Endothelial cell of umbilical vein (primary cell): ENCODE data around the gene LPCAT3. TPM values are rescaled to one million over a fixed set of nuclear protein-coding genes. Genes with fewer than 3 reads are reported as not detected.

Source experiments
- BruUV-seq: library from RNA; stranded (reverse); fragments of 400-500 nt; replicated peaks from 2 replicates; lab custom pipeline; 2021; lab: Mats Ljungman, UMichigan
- CTCF ChIA-PET: fragments of 300-600, 350-600 bp; sonication (Branson Sonifier 250); formaldehyde crosslinking; loops from one replicate; lab custom pipeline; 2021; ENCODE audit warnings: antibody characterized with exemption, inconsistent platforms; lab: Charles Lee
- POLR2A ChIA-PET: fragments of 300-600, 350-600 bp; sonication (Branson Sonifier 250); formaldehyde crosslinking; loops from one replicate; lab custom pipeline; 2021; ENCODE audit warnings: antibody characterized with exemption, inconsistent platforms; lab: Charles Lee
- DNase-seq: peaks from one replicate; pipeline ENCODE4 v3.0.0-alpha.2; 2011; ENCODE audit warnings: low read depth, low spot score
- FAIRE-seq: peaks from 2 replicates; lab custom pipeline; 2011; peaks lifted over from hg19 to GRCh38; lab: Jason Lieb, UNC
- H2AFZ ChIP-seq: 2 replicates; pipeline ENCODE4 v1.6.0; 2012; ENCODE audit warnings: low read depth, low read length, control low read depth, inconsistent platforms
- H3K27ac ChIP-seq: 2 replicates; pipeline ENCODE4 v1.5.1; 2011; ENCODE audit warnings: low read depth, mild to moderate bottlenecking, control low read depth, low read length, moderate library complexity; ENCODE audit not compliant: insufficient read depth
- H3K27me3 ChIP-seq, 2 experiments: 2 replicates each; pipeline versions ENCODE4 v1.6.0 to v1.6.1; 2011; ENCODE audit warnings: low read length in 2 of 2, mixed read lengths in 1 of 2; ENCODE audit not compliant: control insufficient read depth in 2 of 2, insufficient read depth in 2 of 2
- H3K36me3 ChIP-seq, 2 experiments: 2 replicates in 1 of 2; 3 replicates in 1 of 2; pipeline ENCODE4 v1.5.1; 2011; ENCODE audit warnings: low read length in 2 of 2, mild to moderate bottlenecking in 1 of 2, moderate library complexity in 1 of 2; ENCODE audit not compliant: control insufficient read depth in 2 of 2, insufficient read depth in 2 of 2; ENCODE audit errors: extremely low read depth in 1 of 2
- H3K4me1 ChIP-seq: 3 replicates; pipeline ENCODE4 v1.5.1; 2011; ENCODE audit warnings: mild to moderate bottlenecking, low read length; ENCODE audit not compliant: control insufficient read depth, insufficient read depth; ENCODE audit errors: extremely low read depth
- H3K4me2 ChIP-seq: 2 replicates; pipeline ENCODE4 v1.6.1; 2011; ENCODE audit warnings: low read length, control low read depth, mixed read lengths; ENCODE audit not compliant: insufficient read depth
- H3K4me3 ChIP-seq, 3 experiments: fragments of 200-600 bp in 1 of 3; sonication (generic), shearing (Covaris generic) in 1 of 3; replicated peaks in 1 of 3; 2 replicates each; pipeline ENCODE4 v1.5.1; 2011 to 2016; ENCODE audit warnings: control low read depth in 3 of 3, low read length in 3 of 3, mild to moderate bottlenecking in 2 of 3, inconsistent platforms in 1 of 3, low read depth in 1 of 3, moderate library complexity in 1 of 3; ENCODE audit not compliant: insufficient read depth in 1 of 3
- H3K79me2 ChIP-seq: 2 replicates; pipeline ENCODE4 v1.6.0; 2012; ENCODE audit warnings: low read length, inconsistent platforms; ENCODE audit not compliant: control insufficient read depth, insufficient read depth
- H3K9ac ChIP-seq: replicated peaks from 2 replicates; pipeline ENCODE3; 2011; ENCODE audit warnings: low read length, control low read depth; ENCODE audit not compliant: insufficient read depth; ENCODE audit errors: extremely low read depth
- H3K9me1 ChIP-seq: replicated peaks from 3 replicates; pipeline ENCODE4 v1.6.0; 2011; ENCODE audit warnings: mild to moderate bottlenecking, low read length; ENCODE audit not compliant: control insufficient read depth, insufficient read depth; ENCODE audit errors: extremely low read depth
- H3K9me3 ChIP-seq: replicated peaks from 2 replicates; pipeline ENCODE4 v1.5.1; 2012; ENCODE audit warnings: low read length, inconsistent platforms; ENCODE audit not compliant: control insufficient read depth, insufficient read depth
- H4K20me1 ChIP-seq: replicated peaks from 2 replicates; pipeline ENCODE3; 2011; ENCODE audit warnings: mild to moderate bottlenecking, low read length; ENCODE audit not compliant: control insufficient read depth, insufficient read depth; ENCODE audit errors: extremely low read depth
- EZH2 ChIP-seq: IDR thresholded peaks from 2 replicates; pipeline ENCODE4 v1.6.1; 2012; ENCODE audit warnings: borderline replicate concordance, low read depth, mild to moderate bottlenecking, moderate library complexity, low read length, inconsistent platforms; ENCODE audit not compliant: severe bottlenecking
- FOS ChIP-seq: IDR thresholded peaks from 2 replicates; pipeline ENCODE4 v1.6.1; 2011; ENCODE audit warnings: mild to moderate bottlenecking, low read length, moderate library complexity, borderline replicate concordance; ENCODE audit not compliant: insufficient read depth
- GATA2 ChIP-seq: IDR thresholded peaks from 2 replicates; pipeline ENCODE4 v1.7.0; 2011; ENCODE audit warnings: low read depth, mild to moderate bottlenecking, moderate library complexity, mixed read lengths, low read length; ENCODE audit not compliant: insufficient read length, insufficient read depth
- JUN ChIP-seq: IDR thresholded peaks from 2 replicates; pipeline ENCODE4 v1.6.1; 2011; ENCODE audit warnings: borderline replicate concordance, low read depth; ENCODE audit not compliant: insufficient read length, insufficient read depth
- MAX ChIP-seq: IDR thresholded peaks from 2 replicates; pipeline ENCODE4 v1.6.1; 2011; ENCODE audit not compliant: insufficient read depth, insufficient read length
- MYC ChIP-seq: IDR thresholded peaks from one replicate; pipeline ENCODE4 v1.6.1; 2011; ENCODE audit warnings: mild to moderate bottlenecking, low read depth, low read length
- POLR2A ChIP-seq: IDR thresholded peaks from 2 replicates; pipeline ENCODE4 v1.6.1; 2012; ENCODE audit warnings: low read depth, mild to moderate bottlenecking, control low read depth, low read length
- POLR2AphosphoS5 ChIP-seq: IDR thresholded peaks from 2 replicates; pipeline ENCODE4 v1.6.1; 2012; ENCODE audit warnings: low read depth, mild to moderate bottlenecking, control low read depth, low read length, moderate library complexity; ENCODE audit not compliant: insufficient read depth
- dilution Hi-C: fragments of 300-500 bp; cut with MboI; formaldehyde crosslinking; loops from one replicate; pipeline ENCODE4 v1.15.0; 2019; ENCODE audit warnings: low sequenced_read_pairs; ENCODE audit not compliant: extremely low pct_ligation_motif_present
- intact Hi-C: fragments of 100-400 bp; cut with micrococcal nuclease; formaldehyde crosslinking; loops from one replicate; pipeline ENCODE4 v1.10.0; 2022
- polyA plus RNA-seq, 4 experiments: library from polyadenylated mRNA; depleted of rRNA in 3 of 4; stranded (reverse) in 3 of 4; unstranded in 1 of 4; fragments of >200 nt; gene quantifications; 2 replicates each; pipeline versions ENCODE4 v1.2.1 to v1.2.3, GENCODE V29; 2011 to 2012; ENCODE audit warnings: missing spikeins in 1 of 4
- total RNA-seq: library from RNA; stranded (reverse); gene quantifications from 2 replicates; pipeline ENCODE4 v1.2.3, GENCODE V29; 2021
- TF ChIP-seq, protein P1 (sequence below), 2 donors: IDR thresholded peaks; 1 replicate in 1 of 2; 2 replicates in 1 of 2; pipeline ENCODE4 v1.5.1; 2011; ENCODE audit warnings: low read length in 2 of 2, mild to moderate bottlenecking in 2 of 2, moderate library complexity in 2 of 2, control low read depth in 1 of 2, inconsistent platforms in 1 of 2, low read depth in 1 of 2; ENCODE audit not compliant: insufficient read depth in 1 of 2; ENCODE audit errors: extremely low read depth in 1 of 2

Gene LPCAT3
- total and polyA plus RNA-seq, 2 donors (not counting 3 experiments of a cell fraction or from before 2014, with no cell fraction given) = 29.5 to 36.0 TPM

GRCh38 chr12:6941267-6941666 is 77.0 kb downstream of the LPCAT3 start:
- H3K36me3 ChIP-seq = peaks cover 0 to 20% of the 10 kb centered on the region in 2 experiments
- intact Hi-C loops = no loop called here
- H4K20me1 ChIP-seq = no peaks in the 10 kb centered on the region
- ChIA-PET POLR2A (interaction anchor here (0.9 kb wide), 1 partner anchor 16 kb away, joined by 3 read pairs; no protein-coding TSS in a partner anchor), CTCF (interaction anchor here (0.8 to 1.5 kb wide), 4 partner anchors 16 to 72 kb away, joined by 3 to 5 read pairs (median 4); partner anchors contain the start of gene SPSB2)
- no peaks in the 10 kb centered on the region for H3K9me1 ChIP-seq
- no TSS peak for BruUV-seq
- H3K27me3 ChIP-seq = no peaks in the 10 kb centered on the region
- DNase-seq (no peak), FAIRE-seq (no peak)
- H3K9ac ChIP-seq = no peak overlapping the region
- no peaks in the 10 kb centered on the region for H3K79me2 ChIP-seq
- no peaks in the 10 kb centered on the region for H3K9me3 ChIP-seq
- H3K27ac ChIP-seq = no peak overlapping the region
- H2AFZ ChIP-seq = no peak overlapping the region
- H3K4me1 ChIP-seq = peaks cover 18% of the 10 kb centered on the region
- H3K4me2 ChIP-seq = no peak overlapping the region
- no peak for TF ChIP-seq EZH2
- no peak for TF ChIP-seq POLR2AphosphoS5
- dilution Hi-C loops = no loop called here
- no peak overlapping the region for H3K4me3 ChIP-seq

GRCh38 chr12:6939191-6939540 is 79.1 kb downstream of the LPCAT3 start:
- dilution Hi-C loops = no loop called here
- H3K4me3 ChIP-seq = no peak overlapping the region
- no peaks in the 10 kb centered on the region for H3K9me1 ChIP-seq
- peaks cover 3 to 36% of the 10 kb centered on the region in 2 experiments for H3K36me3 ChIP-seq
- no peaks in the 10 kb centered on the region for H3K27me3 ChIP-seq
- intact Hi-C loops = no loop called here
- H4K20me1 ChIP-seq = no peaks in the 10 kb centered on the region
- ChIA-PET POLR2A (interaction anchor here (1.0 kb wide), 1 partner anchor 66 kb away, joined by 3 read pairs; the partner anchor contains the start of gene SPSB2), CTCF (interaction anchor here (1.0 to 5.3 kb wide), 5 partner anchors 14 to 70 kb away, joined by 3 to 94 read pairs (median 9); partner anchors contain the start of gene SPSB2)
- peaks cover 13% of the 10 kb centered on the region for H3K4me1 ChIP-seq
- no peak overlapping the region for H2AFZ ChIP-seq
- H3K27ac ChIP-seq = no peak overlapping the region
- H3K4me2 ChIP-seq = no peak overlapping the region
- no peaks in the 10 kb centered on the region for H3K9me3 ChIP-seq
- no peak for TF ChIP-seq POLR2A
- TF ChIP-seq GATA2 = no peak
- TF ChIP-seq MYC = no peak
- TF ChIP-seq JUN = no peak
- TF ChIP-seq MAX = no peak
- TF ChIP-seq, protein P1, sequence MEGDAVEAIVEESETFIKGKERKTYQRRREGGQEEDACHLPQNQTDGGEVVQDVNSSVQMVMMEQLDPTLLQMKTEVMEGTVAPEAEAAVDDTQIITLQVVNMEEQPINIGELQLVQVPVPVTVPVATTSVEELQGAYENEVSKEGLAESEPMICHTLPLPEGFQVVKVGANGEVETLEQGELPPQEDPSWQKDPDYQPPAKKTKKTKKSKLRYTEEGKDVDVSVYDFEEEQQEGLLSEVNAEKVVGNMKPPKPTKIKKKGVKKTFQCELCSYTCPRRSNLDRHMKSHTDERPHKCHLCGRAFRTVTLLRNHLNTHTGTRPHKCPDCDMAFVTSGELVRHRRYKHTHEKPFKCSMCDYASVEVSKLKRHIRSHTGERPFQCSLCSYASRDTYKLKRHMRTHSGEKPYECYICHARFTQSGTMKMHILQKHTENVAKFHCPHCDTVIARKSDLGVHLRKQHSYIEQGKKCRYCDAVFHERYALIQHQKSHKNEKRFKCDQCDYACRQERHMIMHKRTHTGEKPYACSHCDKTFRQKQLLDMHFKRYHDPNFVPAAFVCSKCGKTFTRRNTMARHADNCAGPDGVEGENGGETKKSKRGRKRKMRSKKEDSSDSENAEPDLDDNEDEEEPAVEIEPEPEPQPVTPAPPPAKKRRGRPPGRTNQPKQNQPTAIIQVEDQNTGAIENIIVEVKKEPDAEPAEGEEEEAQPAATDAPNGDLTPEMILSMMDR (IDR thresholded peaks at IDR 0.05; ENCODE audit: extremely low read depth in 1 of 2, insufficient read depth in 1 of 2, low read depth in 1 of 2, low read length in 2 of 2) = no peak
- no peak for TF ChIP-seq EZH2
- TF ChIP-seq FOS = no peak
- TF ChIP-seq POLR2AphosphoS5 = no peak
- no peak overlapping the region for H3K9ac ChIP-seq
- no TSS peak for BruUV-seq
- FAIRE-seq = no peak
- no peaks in the 10 kb centered on the region for H3K79me2 ChIP-seq
- no peak for DNase-seq
